Measurements from ENCODE around the gene TMTC3. TPM values are rescaled to one million over a fixed set of nuclear protein-coding genes. Genes with fewer than 3 reads are reported as not detected.
"Not testable (repeated sequence)": the region's sequence is repeated elsewhere in the genome, so short reads cannot be mapped to it uniquely, and the experiment has no call there.

Gene TMTC3
- 1 to 10 TPM; 5.2 TPM for total RNA-seq

DNA sequence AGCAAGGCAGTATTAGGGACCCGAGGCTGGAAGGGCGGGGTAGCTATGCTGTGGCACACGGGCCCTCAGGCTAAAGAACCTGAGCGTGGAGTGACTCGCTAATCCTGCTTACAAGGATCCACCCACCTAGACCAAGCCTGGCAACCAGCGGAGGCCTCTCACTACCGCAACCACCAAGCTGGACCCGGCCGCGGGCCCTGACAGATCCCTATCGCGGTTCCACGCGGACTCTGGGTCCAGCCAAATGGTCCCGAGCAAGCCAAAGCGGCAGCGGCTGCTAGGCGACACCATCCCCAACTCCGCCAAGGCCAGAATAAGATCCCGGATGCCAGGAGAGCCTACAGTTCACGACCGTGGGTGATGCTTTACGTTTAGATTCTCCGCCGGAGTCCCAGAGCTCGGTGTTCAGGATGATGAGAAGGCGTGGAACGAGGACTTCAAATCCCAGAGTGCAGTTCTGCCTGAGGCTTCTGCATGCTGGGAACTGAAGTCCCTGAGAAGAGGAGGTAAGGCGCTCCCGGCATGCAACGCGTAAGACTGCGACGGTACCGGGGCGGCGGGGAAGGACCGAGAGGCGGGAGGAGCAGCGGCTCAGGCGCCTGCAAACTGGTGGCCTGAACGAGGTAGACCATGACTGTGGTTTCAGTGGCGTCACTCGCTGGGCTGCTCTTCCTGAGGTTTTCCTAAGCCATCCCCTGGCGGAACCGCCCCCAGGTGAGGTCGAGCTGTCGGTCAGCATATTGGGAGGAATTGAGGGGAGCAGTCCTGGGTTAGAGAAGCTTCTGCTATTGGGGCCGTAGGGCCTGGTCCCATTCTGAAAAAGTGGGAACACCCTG is at the start of gene TMTC3, which contains the start of gene CEP290:
TSS of gene TMTC3 (plus strand) at position 534 of the 836 bp plus-strand sequence. CDS start 6,009 bp downstream, outside the sequence.
TSS of gene CEP290 (minus strand) at position 315 of the 836 bp plus-strand sequence. CDS start 781 bp downstream, outside the sequence.
- no peaks in the 10 kb centered on the region for H3K9me3 Mint-ChIP-seq
- peak within 1 kb of the TSS; percentile 91 for H3K4me3 Mint-ChIP-seq
- intact Hi-C loops (cut with micrococcal nuclease), result loop anchor here (1.0 to 10.0 kb wide), 13 partner anchors 93 to 1615 kb away; partner anchors contain the start of genes DUSP6 and POC1B
- CTCF ChIA-PET, result no interaction called here
- H3K27ac Mint-ChIP-seq, result peak within 1 kb of the TSS; percentile 90
- H3K4me1 Mint-ChIP-seq (ENCODE audit: low read depth), result peaks cover 40% of the 10 kb centered on the region
- no peaks in the 10 kb centered on the region for H3K27me3 Mint-ChIP-seq (ENCODE audit: low read depth)
- H3K36me3 Mint-ChIP-seq (ENCODE audit: low read depth), result peaks cover 21% of the 10 kb centered on the region
- peak; percentile 95 for DNase-seq

DNA sequence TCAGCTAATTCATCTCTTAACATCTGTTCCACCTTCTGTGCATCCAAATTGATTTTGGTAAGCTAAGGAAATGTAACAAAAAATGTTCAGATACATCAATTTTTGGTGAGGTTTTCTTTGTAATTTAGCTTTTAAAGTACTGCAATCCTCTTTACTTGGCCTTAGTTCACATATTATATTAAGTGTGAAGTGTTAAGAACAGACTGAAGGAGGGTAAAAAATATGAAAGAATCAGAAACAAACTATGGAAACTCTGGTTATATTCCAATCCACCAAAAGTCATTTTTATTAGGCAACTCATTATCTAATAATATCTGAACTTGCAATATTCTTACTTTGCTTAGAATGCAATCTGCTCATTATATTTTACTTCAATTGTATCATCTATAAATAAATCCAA is 49.3 kb upstream of the TMTC3 start:
- DNase-seq, result no peak
- Mint-ChIP-seq H3K36me3 (ENCODE audit: low read depth) (peaks cover 13% of the 10 kb centered on the region), H3K4me1 (ENCODE audit: low read depth) (no peaks in the 10 kb centered on the region), H3K27me3 (ENCODE audit: low read depth) (no peaks in the 10 kb centered on the region), H3K27ac (no peak overlapping the region), H3K4me3 (no peak overlapping the region), H3K9me3 (no peaks in the 10 kb centered on the region)
- CTCF ChIA-PET, result no interaction called here
- intact Hi-C loops (cut with micrococcal nuclease), result no loop called here

DNA sequence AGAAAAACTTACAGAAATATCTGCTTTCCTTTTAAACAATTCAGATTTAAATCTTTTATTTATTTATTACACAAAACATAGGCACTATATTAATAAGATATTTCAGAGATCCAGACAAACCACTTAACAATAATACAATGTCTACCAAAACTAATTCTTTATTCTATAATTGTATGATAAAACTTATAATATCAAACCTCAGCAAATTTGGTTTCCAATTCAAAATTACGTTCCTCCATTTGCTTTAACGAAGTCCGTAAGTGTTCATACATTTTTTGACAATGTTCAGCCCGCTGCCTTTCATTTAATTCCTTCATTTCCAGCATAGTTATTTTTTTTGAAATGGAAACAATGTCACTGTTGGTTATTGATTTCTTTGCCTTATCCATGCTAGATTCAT is 48.5 kb upstream of the TMTC3 start:
- intact Hi-C loops (cut with micrococcal nuclease), result no loop called here
- H3K4me3 Mint-ChIP-seq, result no peak overlapping the region
- H3K27ac Mint-ChIP-seq, result no peak overlapping the region
- no peaks in the 10 kb centered on the region for H3K9me3 Mint-ChIP-seq
- H3K36me3 Mint-ChIP-seq (ENCODE audit: low read depth), result peaks cover 17% of the 10 kb centered on the region
- no peaks in the 10 kb centered on the region for H3K27me3 Mint-ChIP-seq (ENCODE audit: low read depth)
- no peaks in the 10 kb centered on the region for H3K4me1 Mint-ChIP-seq (ENCODE audit: low read depth)
- DNase-seq, result no peak
- CTCF ChIA-PET, result no interaction called here

DNA sequence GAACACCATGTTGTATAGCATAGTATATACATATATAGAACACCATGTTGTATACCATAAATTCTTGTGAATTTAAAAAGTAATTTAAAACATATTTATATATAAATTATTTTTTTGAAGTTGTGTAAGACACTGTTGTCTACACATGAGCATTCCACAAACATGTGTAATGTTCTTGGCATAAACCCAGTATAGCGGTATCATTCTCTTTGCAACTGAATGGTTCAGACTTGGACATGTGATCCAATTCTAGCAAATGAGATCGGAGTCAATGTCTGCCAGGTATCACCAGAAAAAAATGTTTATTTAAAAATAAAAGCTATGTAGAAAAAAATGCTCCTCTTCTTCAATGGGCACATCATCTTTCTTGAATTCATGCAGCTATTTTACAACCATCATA is 34.1 kb upstream of the TMTC3 start:
- CTCF ChIA-PET, result no interaction called here
- no peak overlapping the region for H3K4me3 Mint-ChIP-seq
- no peaks in the 10 kb centered on the region for H3K27me3 Mint-ChIP-seq (ENCODE audit: low read depth)
- H3K4me1 Mint-ChIP-seq (ENCODE audit: low read depth), result peaks cover 2% of the 10 kb centered on the region
- H3K27ac Mint-ChIP-seq, result no peak overlapping the region
- no peaks in the 10 kb centered on the region for H3K9me3 Mint-ChIP-seq
- no peak for DNase-seq
- intact Hi-C loops (cut with micrococcal nuclease), result no loop called here
- peaks cover 30% of the 10 kb centered on the region for H3K36me3 Mint-ChIP-seq (ENCODE audit: low read depth)

DNA sequence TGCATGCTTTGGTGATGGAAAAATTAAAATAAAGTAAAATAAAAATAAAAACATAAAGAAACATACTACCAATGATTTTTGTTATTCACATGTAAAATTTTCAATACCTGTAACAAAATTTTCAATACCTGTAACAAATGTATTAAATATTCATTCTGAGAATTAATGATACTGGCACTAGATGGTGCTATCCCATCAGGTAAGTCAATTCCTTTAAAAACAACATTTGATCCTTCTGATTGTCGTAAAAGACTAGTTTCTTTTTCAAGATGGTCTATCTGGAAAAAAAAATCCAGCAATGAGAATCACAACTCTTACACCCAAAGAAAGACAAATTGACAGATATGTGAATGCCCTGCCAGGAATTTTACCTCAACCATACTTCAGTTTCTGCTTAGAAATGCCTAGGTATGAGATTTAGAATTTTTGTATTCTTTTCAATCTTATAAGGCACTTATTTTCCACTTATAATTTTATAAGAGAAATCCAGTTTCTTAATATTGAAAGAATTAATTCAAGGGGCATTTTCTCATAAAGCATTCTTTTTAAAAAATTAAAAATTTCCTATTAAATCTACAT is 30.9 kb upstream of the TMTC3 start:
- Mint-ChIP-seq H3K36me3 (ENCODE audit: low read depth) (peaks cover 29% of the 10 kb centered on the region), H3K4me1 (ENCODE audit: low read depth) (peaks cover 2% of the 10 kb centered on the region), H3K27ac (no peak overlapping the region), H3K27me3 (ENCODE audit: low read depth) (no peaks in the 10 kb centered on the region), H3K9me3 (no peaks in the 10 kb centered on the region), H3K4me3 (no peak overlapping the region)
- no peak for DNase-seq
- intact Hi-C loops (cut with micrococcal nuclease), result loop anchor here (1.0 to 5.0 kb wide), 3 partner anchors 282 to 906 kb away; no protein-coding TSS in a partner anchor
- CTCF ChIA-PET, result no interaction called here

DNA sequence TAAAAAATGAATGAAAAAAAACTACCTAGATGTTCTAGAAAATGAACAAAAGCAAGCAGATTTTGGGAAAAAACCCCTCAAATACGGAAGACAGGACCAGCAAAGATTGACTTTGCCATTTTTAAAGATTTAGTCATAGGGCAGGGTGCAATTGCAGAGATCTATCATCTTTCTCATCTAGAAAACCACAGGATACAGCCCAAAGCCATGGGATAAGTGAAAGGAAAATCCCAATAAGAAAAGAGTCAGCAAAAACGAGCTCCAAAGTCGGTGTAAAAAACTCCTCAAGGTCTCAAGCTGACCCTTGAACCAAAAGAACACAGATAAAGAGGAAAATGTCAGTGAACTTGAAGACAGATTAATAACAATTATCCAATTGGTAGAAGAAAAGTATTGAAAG is 28.2 kb upstream of the TMTC3 start:
- DNase-seq, result no peak
- intact Hi-C loops (cut with micrococcal nuclease), result loop anchor here (5.0 kb wide), 1 partner anchor 878 kb away; no protein-coding TSS in a partner anchor
- Mint-ChIP-seq H3K9me3 (no peaks in the 10 kb centered on the region), H3K4me1 (ENCODE audit: low read depth) (peaks cover 2% of the 10 kb centered on the region), H3K27me3 (ENCODE audit: low read depth) (no peaks in the 10 kb centered on the region), H3K27ac (no peak overlapping the region), H3K4me3 (no peak overlapping the region), H3K36me3 (ENCODE audit: low read depth) (peaks cover 27% of the 10 kb centered on the region)
- CTCF ChIA-PET, result no interaction called here

DNA sequence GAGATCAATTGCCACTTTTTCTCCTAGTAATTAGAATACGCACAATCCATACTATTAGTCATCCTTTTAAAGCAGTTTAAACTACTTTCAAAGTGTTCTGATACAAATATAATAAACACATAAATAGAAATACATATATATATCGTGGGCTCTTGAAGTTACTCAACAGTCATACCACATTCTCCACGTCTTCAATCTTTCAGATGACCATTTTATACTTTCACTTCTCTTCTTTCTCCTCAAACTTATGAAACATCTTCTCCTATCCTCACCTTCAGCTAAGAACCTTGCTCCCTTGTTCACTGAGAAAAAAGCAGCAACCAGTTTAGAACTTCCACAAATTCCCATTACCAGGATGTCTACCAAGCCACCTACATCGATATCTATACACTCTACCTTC is 19.4 kb upstream of the TMTC3 start:
- no peaks in the 10 kb centered on the region for H3K27me3 Mint-ChIP-seq (ENCODE audit: low read depth)
- no peaks in the 10 kb centered on the region for H3K9me3 Mint-ChIP-seq
- no peak overlapping the region for H3K4me3 Mint-ChIP-seq
- intact Hi-C loops (cut with micrococcal nuclease), result no loop called here
- peaks cover 3% of the 10 kb centered on the region for H3K36me3 Mint-ChIP-seq (ENCODE audit: low read depth)
- CTCF ChIA-PET, result interaction anchor here (1.2 kb wide), 1 partner anchor 32 kb away, joined by 3 read pairs; no protein-coding TSS in a partner anchor
- H3K27ac Mint-ChIP-seq, result no peak overlapping the region
- DNase-seq, result no peak
- H3K4me1 Mint-ChIP-seq (ENCODE audit: low read depth), result no peaks in the 10 kb centered on the region

DNA sequence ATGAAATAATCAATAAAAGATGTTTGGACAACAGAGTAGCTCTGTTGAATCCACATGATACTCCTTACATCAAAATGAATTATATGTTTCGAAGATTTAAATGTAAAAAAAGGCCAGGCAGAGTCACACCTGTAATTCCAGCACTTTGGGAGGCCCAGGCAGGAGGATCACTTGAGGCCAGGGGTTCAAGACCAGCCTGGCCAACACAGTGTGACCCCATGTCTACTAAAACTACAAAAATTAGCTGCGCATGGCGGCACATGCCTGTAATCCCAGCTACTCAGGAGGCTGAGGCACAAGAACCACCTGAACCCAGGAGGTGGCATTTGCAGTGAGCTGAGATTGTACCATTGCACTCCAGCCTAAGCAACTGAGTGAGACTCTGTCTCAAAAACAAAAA is 15.0 kb upstream of the TMTC3 start:
- peaks cover 8% of the 10 kb centered on the region for H3K36me3 Mint-ChIP-seq (ENCODE audit: low read depth)
- DNase-seq, result no peak
- intact Hi-C loops (cut with micrococcal nuclease), result no loop called here
- H3K9me3 Mint-ChIP-seq, result no peaks in the 10 kb centered on the region
- H3K4me1 Mint-ChIP-seq (ENCODE audit: low read depth), result no peaks in the 10 kb centered on the region
- H3K27me3 Mint-ChIP-seq (ENCODE audit: low read depth), result no peaks in the 10 kb centered on the region
- CTCF ChIA-PET, result no interaction called here
- H3K4me3 Mint-ChIP-seq, result no peak overlapping the region
- H3K27ac Mint-ChIP-seq, result no peak overlapping the region

DNA sequence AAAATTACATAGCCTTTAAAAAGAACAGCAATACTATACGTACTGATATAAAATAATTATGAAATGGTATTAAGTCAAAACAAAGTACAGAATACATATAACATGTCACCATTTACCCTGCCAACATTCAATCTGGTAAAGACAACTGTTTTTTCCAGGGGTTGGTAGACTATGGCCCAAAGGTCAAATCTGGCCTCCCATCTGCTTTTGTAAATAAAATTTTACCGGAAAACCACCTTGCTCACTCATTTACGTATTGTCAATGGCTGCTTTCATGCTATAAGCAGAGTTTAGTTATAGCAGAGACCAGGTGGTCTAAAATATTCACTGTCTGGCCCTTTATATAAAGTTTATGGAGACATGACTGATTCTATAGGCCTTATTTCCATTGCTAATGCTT is 14.3 kb upstream of the TMTC3 start:
- H3K4me1 Mint-ChIP-seq (ENCODE audit: low read depth), result peaks cover 2% of the 10 kb centered on the region
- CTCF ChIA-PET, result interaction anchor here (1.2 kb wide), 1 partner anchor 69 kb away, joined by 3 read pairs; no protein-coding TSS in a partner anchor
- H3K4me3 Mint-ChIP-seq, result no peak overlapping the region
- H3K9me3 Mint-ChIP-seq, result no peaks in the 10 kb centered on the region
- peaks cover 14% of the 10 kb centered on the region for H3K36me3 Mint-ChIP-seq (ENCODE audit: low read depth)
- DNase-seq, result no peak
- H3K27ac Mint-ChIP-seq, result no peak overlapping the region
- no peaks in the 10 kb centered on the region for H3K27me3 Mint-ChIP-seq (ENCODE audit: low read depth)
- intact Hi-C loops (cut with micrococcal nuclease), result no loop called here

DNA sequence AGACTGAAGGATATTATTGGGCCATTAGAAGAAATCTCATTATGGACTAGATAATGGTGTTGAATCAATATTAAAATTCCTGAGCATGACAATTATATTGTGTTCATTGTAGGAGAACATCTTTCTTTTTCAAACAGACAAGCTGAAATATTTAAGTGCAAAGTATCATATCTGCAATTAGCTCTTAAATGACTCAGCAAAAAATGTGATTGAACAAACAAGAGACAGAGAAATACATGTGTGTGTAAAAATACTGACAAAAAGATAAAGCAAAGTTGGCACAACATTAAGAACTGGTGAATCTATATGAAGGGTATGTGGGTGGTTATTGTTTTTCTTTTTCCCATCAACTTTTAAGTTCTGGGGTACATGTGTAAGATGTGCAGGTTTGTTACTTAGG is 9.7 kb upstream of the TMTC3 start:
- H3K36me3 Mint-ChIP-seq (ENCODE audit: low read depth), result peaks cover 30% of the 10 kb centered on the region
- CTCF ChIA-PET, result no interaction called here

DNA sequence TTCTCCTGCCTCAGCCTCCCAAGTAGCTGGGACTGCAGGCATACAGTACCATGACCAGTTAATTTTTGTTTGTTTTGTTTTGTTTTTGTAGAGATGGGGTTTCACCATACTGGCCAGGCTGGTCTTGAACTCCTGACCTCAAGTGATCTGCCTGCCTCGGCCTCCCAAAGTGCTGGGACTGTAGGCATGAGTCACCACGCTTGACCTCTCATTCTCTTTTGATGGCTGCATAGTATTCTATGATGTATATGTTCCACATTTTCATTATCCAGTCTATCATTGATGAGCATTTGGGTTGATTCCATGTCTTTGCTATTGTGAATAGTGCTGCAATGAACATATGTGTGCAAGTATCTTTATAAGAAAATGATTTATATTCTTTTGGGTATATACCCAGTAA is 8.9 kb upstream of the TMTC3 start:
- H3K36me3 Mint-ChIP-seq (ENCODE audit: low read depth), result peaks cover 34% of the 10 kb centered on the region
- H3K4me3 Mint-ChIP-seq; intact Hi-C loops (cut with micrococcal nuclease); H3K27me3 Mint-ChIP-seq (ENCODE audit: low read depth); DNase-seq; H3K27ac Mint-ChIP-seq; H3K9me3 Mint-ChIP-seq; H3K4me1 Mint-ChIP-seq (ENCODE audit: low read depth): not testable (repeated sequence)
- CTCF ChIA-PET, result interaction anchor here (1.3 kb wide), 1 partner anchor 11 kb away, joined by 3 read pairs; no protein-coding TSS in a partner anchor

More for the DNA sequence above, 9.7 kb upstream of the TMTC3 start:
- Mint-ChIP-seq H3K4me1 (ENCODE audit: low read depth) (peaks cover 2% of the 10 kb centered on the region), H3K4me3 (no peak overlapping the region), H3K9me3 (no peaks in the 10 kb centered on the region), H3K27me3 (ENCODE audit: low read depth) (no peaks in the 10 kb centered on the region), H3K27ac (no peak overlapping the region)
- DNase-seq, result no peak
- intact Hi-C loops (cut with micrococcal nuclease), result no loop called here

DNA sequence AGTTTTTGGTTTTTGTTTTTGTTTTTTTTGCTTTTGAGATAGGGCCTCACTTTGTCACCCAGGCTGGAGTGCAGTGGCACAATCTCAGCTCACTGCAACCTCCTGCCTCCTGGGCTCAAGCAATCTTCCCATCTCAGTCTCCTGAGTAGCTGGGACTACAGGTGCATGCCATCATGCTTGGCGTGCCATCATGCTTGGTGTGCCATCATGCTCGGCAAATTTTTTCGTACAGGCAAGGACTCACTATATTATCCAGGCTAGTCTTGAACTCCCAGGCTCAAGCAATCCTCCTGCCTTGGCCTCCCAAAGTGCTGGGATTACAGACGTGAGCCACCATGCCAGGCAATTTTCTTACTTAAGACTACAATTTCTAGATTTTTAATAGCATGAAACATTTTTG is 2.4 kb upstream of the TMTC3 start:
- Mint-ChIP-seq H3K4me1 (ENCODE audit: low read depth) (peaks cover 26% of the 10 kb centered on the region), H3K36me3 (ENCODE audit: low read depth) (peaks cover 26% of the 10 kb centered on the region)
- CTCF ChIA-PET, result interaction anchor here (0.7 kb wide), 1 partner anchor 483 kb away, joined by 5 read pairs; no protein-coding TSS in a partner anchor
- DNase-seq; H3K4me3 Mint-ChIP-seq; H3K9me3 Mint-ChIP-seq; H3K27ac Mint-ChIP-seq; H3K27me3 Mint-ChIP-seq (ENCODE audit: low read depth): not testable (repeated sequence)
- intact Hi-C loops (cut with micrococcal nuclease), result loop anchor here (5.0 to 10.0 kb wide), 4 partner anchors 1088 to 1618 kb away; no protein-coding TSS in a partner anchor
